ENCODE results near the gene THRAP3. TPM values are rescaled to one million over a fixed set of nuclear protein-coding genes. Genes with fewer than 3 reads are reported as not detected.
A peak's percentile ranks its signal among the peaks of the same experiment; 100 is the strongest.

THRAP3 gene
- total RNA-seq (100 to 1,000 TPM in 3 of 4 donors, 10 to 100 TPM in 1; 96.6 to 159 (median 124) TPM), polyA plus RNA-seq (10 to 100 TPM; 45.8 to 92.9 (median 80.3) TPM)
- long read RNA-seq, donor 1, partial matches to known transcripts, result 45 of 62 reads
- long read RNA-seq, donor 1, other reads (novel, unspliced or antisense), result 17 of 62 reads
- long read RNA-seq, donor 2, full-length matches to known transcripts, result 1 of 143 reads
- long read RNA-seq, donor 2, partial matches to known transcripts, result 107 of 143 reads
- long read RNA-seq, donor 2, other reads (novel, unspliced or antisense), result 35 of 143 reads

DNA sequence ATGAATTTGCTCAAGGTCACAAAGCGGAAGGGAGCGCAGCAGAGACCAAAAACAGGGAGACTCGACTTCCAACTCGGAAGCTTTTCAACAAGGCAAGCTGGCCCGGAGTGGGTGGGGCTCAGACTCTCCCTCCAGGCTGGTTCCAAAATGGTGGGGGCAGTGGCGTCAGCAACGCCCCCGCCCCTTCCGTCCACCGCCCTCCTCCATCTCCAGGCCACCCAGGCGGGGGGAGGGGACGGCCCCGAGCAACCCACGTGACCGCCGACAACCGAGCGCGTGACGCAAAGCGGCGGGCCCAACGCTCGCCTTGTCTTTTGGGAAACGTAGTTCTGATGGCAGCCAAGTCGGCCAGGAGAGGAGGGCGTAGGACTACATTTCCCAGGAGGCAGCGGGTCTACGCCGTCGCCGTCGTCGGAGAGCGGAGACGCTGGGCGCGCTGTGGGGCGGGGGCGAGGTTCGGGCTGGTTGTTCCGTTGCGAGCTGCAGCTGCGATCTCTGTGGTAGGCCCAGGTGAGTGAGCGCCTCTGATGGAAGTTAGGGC lies at the start of gene THRAP3:
THRAP3 (plus strand) TSS at position 448 of the 541 bp plus-strand sequence. CDS start 58,121 bp downstream, outside the sequence.
- intact Hi-C loops (cut with DNase I), result loop anchor here in 1 of 2 donors (2.0 to 5.0 kb wide), 2 partner anchors 61 to 67 kb away; partner anchors contain the start of gene MAP7D1
- Histone ChIP-seq H3K36me3 (ENCODE audit: insufficient read depth in 1 of 2, low read depth in 1 of 2) (peaks cover 0 to 30% of the 10 kb centered on the region in 2 donors), H3K4me1 (peaks cover 30% of the 10 kb centered on the region), H3K9me3 (no peaks in the 10 kb centered on the region), H3K27me3 (ENCODE audit: insufficient read depth in 3 of 3, low read length in 2 of 3) (no peaks in the 10 kb centered on the region), H3K27ac (peak within 1 kb of the TSS; percentile 98), H3K4me3 (peak within 1 kb of the TSS; percentile 94)
- ATAC-seq (peak; percentile 89 to 95 (median 93)), DNase-seq (peak; percentile 99 to 100)
- no peak for TF ChIP-seq CTCF (IDR thresholded peaks at IDR 0.05)
- 0% methylated on average over 45 of the region's 45 CpGs for WGBS, 3 donors

- 37 to 48% (median 48%) methylated on average over 11 of the region's 11 CpGs for WGBS, 3 donors
- Histone ChIP-seq H3K27me3 (ENCODE audit: insufficient read depth in 3 of 3, low read length in 2 of 3) (no peaks in the 10 kb centered on the region), H3K36me3 (ENCODE audit: insufficient read depth in 1 of 2, low read depth in 1 of 2) (peaks cover 5 to 90% of the 10 kb centered on the region in 2 donors), H3K4me3 (peak overlapping the region; percentile 43), H3K9me3 (no peaks in the 10 kb centered on the region), H3K27ac (peak overlapping the region; percentile 94), H3K4me1 (peaks cover 65% of the 10 kb centered on the region)
- ATAC-seq (no peak), DNase-seq (no peak)
- no peak for TF ChIP-seq CTCF (IDR thresholded peaks at IDR 0.05)
- intact Hi-C loops (cut with DNase I), result no loop called here
Measured at GRCh38 chr1:36174713-36175112, 49.5 kb upstream of the THRAP3 start.

- ATAC-seq, result peak; percentile 89 to 92 (median 90)
- 34 to 56% (median 37%) methylated on average over 11 of the region's 11 CpGs for WGBS, 3 donors
Measured at GRCh38 chr1:36175137-36176095, 48.8 kb upstream of the THRAP3 start.

More at GRCh38 chr1:36175137-36176095, 48.8 kb upstream of the THRAP3 start:
- Histone ChIP-seq H3K36me3 (ENCODE audit: insufficient read depth in 1 of 2, low read depth in 1 of 2) (peaks cover 6 to 97% of the 10 kb centered on the region in 2 donors), H3K27me3 (ENCODE audit: insufficient read depth in 3 of 3, low read length in 2 of 3) (no peaks in the 10 kb centered on the region), H3K27ac (peak overlapping the region; percentile 94), H3K4me1 (peaks cover 58% of the 10 kb centered on the region), H3K4me3 (peak overlapping the region; percentile 43), H3K9me3 (no peaks in the 10 kb centered on the region)
- no peak for TF ChIP-seq CTCF (IDR thresholded peaks at IDR 0.05)
- DNase-seq, result peak; percentile 64 to 89
- intact Hi-C loops (cut with DNase I), result no loop called here
